SKM-1 treated with dmso at 0.1 percent for 144 hours (cell line): ENCODE results near the gene PMEPA1.

Source experiments
- DNase-seq: peaks from one replicate; lab custom pipeline; 2025; ENCODE audit not compliant: unreplicated experiment; lab: John Stamatoyannopoulos, UW

Gene PMEPA1

DNA sequence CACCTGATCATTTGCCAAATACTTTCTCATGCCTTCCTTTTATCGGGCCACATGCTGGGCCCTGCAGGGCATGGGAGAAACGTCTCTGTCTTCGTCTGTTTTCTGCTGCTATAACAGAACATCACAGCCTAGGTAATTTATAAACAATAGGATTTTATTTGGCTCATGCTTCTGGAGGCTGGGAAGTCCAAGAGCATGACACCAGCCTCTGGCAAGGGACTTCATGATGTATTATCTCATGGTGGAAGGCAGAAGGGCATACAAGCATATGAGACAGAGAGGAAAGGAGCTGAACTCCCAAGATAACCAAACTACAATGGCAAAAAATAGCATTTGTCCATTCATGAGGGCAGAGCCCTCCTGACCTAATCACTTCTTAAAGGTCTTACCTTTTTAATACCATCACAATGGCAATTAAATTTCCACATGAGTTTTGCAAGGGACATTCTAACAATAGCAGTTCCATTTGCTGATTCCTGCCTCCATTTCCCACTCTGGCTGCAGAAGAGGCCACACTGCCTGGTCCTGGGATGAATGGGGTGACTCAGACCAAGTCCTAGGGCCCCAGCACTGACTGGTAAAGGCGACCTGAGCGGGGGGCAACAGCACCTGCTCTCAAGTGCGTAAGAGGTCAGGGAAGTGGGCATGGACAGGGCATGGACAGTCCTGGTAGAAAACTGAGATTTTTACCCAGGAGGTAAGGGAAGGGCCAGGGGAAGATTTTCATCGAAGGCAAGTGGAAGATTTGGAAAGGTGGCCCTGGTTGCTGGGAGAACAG is 84.4 kb downstream of the PMEPA1 start:
- DNase-seq: no peak

DNA sequence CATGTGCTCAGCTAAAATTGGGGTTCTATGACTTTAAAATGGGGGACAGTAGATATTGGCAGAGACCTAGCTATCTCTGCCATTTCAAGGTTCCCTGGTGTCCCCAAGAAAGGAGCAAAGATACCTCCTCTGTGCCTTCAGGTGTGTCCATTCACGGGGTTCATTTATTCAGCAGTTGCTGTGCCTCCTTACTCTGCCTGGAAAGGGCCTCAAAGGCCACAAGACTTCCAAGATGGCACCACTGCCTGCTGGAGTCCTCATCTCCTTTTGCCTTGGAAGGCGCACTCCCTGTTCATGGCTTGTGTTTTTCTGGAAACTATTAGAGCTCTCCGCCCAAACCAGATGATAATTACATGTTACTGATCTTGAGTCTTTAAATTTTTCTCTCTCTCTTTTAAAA is 85.7 kb downstream of the PMEPA1 start:
- no peak for DNase-seq

DNA sequence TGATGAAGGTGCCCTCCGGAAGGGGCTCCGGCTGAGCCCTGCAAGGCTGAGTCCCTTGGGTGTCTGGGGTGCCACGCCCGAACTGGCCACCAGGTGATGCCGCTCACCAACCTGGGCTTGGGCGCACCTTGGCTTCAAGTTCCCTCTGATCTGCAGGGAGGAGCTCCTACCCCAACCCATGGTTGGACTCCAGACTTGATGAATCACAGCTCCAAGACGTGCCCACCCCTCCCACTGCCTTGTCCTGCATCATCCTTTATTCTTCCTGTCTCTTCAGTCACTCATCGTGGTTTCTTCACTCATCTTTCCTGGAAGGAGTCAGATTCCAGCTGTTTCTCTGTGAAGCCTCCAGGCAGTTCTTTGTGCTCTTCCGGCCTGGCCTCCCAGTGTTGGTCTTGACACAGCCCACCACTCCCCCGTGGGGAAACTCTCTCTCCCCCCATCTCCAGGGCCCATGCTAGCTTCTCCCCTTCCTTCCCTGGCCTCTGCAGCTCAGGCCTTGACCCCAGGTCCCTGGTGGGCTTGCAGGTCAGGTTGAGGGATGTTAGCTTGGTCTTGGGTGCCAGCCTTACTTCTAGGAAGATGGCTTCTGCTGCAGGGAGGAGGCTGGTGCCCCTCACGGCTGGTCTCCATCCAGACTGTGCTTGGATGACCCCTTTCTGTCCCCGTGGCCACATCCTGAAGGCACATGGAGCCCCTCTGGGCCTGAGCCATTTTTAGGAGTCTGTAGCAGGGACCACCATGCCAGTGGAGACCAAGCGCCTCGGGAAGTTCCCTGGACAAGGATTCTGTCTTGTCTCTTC is 87.0 kb downstream of the PMEPA1 start:
- peak; percentile 3 for DNase-seq

DNA sequence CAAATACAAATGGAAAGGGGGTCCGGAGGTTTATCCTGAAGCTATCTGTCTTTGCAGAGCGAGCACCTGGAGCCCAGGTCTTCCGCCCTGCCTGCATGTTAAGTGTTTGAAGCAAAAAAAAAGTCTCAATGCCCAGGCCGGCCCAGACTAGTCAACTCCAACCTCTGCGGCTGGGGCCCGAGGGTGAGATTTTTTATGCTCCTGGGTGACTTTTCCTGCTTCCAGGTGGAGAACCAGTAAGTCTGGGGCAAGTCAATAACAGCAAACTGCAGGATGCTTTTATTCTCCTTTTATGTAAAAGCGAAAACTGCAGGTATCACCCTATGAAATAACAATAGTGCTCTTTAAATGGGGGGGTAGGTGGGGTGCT is 87.6 kb downstream of the PMEPA1 start:
- DNase-seq: no peak

DNA sequence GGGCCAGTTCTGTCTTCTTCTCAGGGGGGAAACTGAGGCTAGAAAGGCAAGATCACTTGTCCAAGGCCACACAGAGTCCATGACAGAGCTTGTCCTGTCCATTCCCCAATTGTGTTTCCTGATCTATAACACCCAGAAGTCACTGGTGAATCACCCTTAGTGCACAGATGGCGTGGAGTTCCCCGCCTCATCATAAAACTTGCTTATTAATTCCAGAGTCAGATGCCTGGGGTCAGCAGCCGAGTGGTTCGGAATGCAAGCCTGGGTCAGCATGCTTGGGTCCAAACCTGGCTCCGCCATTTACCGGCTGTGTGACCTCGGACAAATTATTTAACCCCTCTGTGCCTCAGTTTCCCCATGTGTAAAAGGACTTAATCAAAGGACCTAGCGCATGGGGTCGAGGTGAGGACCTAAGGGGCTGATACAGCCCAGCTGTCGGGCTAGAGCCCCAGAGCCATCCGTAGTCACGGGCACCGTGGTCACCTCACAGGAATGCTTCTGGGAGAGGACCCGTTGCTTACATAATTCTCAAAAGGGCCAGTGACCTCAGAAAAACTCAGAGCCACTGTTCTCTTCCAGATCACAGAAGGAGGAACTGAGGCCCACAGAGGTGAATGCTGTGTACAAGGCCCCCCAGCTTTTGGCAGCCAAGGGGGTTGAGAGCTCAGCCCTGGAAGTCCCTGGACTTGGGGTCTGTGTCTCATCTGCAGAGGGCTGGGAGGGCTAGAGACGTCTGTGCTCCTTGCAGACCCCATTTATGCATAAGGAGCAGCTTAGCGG is 88.2 kb downstream of the PMEPA1 start:
- DNase-seq: no peak

DNA sequence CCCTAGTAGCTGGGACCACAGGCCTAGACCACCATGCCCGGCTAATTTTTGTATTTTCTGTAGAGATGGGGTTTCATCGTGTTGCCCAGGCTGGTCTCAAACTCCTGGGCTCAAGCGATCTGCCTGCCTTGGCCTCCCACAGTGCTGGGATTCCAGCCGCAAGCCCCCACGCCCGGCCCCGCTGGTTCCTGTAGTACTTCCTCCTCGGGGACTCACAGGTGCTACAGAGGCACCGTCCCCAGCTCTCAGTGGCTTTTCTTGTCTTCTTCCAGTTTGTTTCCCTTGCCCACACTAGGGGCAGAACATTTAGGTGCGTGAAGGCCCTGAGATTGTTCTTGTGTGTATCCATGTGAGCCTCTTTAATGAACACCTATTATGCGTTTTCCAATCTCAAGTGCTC is 88.8 kb downstream of the PMEPA1 start:
- DNase-seq: no peak

DNA sequence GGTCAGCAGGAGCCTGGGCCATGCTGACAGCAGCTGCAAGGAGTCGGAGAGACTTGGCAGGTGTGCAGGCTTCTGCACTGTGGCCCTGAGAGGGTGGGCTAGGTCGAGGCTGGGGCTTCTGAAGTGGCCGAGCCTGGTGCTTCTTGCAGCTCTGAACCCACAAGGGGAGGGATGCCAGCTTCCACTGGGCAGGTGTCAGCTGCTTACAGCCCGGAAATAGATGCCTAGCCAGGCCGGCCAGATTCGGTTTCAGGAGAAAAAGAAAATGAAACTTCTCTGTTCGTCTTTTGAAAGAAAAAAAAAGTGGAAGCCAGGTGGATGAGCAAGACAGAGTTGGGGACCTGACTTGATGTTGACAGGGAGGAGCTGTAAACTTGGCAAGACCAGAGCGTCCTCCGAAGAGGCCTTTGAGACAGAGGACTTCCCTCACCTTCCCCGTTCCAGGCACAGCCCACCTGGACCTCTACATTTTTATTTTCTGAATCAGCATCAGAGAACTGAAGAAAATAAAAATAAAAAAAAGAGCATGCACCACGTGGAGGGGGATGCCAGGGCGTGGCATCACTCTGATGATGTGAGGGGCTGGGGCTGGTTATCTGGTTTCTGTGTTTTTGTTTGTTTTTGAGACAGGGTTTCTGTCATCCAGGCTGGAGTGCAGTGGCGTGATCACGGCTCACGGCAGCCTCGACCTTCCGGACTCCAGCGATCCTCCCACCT is 89.4 kb downstream of the PMEPA1 start, which contains the start of gene ZBP1:
Gene ZBP1 (minus strand): TSS at position 153 of the 717 bp plus-strand sequence. CDS start 131 bp downstream, at position 22.
- DNase-seq: no peak

DNA sequence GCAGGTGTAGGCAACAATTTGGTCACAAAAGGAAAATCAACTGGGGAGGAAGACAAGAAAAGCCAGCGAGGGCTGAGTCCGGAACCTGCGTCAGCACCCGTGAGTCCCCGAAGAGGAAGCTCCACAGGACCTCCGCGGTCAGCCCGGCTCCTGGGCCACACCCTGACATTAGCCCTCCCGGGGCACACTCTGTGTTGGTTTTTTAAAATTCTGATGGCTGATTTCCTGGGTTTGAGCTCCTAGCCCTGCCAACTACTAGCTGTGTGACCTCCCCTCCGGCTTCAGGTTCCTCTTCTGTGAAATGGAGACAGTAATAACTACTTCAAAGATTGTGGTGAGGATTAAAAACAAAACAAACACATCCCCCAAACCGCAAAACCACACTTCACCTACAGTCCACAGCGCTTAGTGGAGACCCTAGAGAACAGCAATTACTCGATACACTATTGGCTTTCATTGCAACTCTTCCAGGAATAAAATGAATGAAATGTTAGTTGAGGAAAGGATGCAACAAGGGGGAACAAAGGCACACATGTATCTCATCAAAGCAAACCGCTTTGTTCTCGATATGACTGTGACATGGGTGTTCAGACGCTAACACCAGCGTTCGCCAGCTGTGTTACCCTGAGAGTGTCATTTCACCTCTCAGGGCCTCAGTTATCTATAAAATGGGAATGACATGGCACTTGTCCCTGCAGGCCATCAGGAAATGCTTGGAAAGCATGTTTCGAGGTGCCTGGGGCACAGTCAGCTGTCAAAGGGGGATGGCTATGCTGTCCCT is 90.6 kb downstream of the PMEPA1 start:
- peak; percentile 17 for DNase-seq

DNA sequence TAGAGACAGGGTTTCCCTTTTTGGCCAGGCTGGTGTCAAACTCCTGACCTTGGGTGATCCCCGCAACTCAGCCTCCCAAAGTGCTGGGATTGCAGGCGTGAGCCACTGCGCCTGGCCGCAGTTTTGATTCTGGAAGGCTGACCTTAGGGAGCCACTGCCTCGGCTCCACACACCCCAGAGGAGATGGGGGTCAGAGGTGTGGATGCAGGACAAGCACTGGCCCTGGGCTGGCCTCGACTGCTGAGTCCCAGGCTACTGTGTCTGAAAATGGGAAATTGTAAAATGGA is 91.1 kb downstream of the PMEPA1 start:
- no peak for DNase-seq

DNA sequence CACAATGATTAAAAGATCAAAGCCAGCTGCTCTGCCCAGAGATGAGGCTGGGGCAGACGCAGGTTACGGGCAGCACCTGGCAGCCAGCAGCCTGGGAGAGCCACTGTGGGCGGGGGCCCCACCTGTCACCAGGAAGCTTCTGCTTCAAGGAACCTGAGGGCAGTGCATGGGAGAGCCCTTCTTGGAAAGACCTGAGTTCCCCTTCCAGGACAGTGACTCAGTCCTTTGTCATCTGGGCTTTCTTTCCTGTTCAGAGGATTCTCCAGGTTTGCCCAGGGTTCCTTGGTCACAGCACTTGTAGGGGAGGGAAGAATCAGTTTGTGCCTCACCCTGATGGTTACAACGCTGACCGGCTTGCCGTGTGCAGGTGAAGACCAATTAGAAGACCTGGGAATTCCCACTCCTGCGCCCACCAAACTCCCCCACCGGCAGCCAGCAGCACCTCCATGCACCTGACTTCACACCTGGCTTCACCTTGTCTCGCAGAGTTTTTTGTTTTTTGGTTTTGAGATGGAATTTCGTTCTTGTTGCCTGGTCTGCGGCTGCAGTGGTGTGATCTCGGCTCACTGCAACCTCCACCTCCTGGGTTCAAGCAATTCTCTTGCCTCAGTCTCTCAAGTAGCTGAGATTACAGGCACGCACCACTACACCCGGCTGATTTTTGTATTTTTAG is 91.6 kb downstream of the PMEPA1 start:
- no peak for DNase-seq

DNA sequence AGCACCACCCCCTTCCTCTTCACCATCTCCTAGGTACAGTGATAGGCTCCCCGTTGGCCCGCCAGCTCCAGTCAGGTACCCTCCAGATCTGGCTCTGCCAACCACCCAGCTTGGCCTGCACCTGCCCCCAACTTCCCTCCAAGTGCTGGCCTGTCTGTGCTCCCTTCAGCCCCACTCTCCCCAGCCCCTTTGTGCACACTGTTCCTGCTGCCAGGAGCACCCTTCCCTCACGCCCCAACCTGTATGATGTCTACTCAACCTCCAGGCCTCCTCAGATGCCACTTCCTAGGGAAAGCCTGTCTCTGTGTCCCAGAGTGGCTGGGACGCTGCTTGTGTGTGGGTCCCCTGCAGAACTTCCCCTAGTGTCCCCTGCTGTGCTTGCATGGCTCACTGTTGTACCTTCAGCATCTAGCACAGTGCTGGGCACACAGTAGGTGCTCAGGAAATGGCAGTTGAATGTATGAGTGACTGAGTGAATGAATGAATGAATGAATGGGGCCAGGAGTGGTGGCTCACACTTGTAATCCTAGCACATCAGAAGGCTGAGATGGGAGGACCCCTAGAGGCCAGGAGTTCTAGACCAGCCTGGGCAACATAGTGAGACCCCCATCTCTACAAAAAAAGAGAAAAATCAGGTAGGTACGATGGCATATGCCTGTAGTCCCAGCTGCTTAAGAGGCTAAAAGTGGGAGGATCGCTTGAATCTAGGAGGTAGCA is 92.6 kb downstream of the PMEPA1 start:
- DNase-seq: no peak

DNA sequence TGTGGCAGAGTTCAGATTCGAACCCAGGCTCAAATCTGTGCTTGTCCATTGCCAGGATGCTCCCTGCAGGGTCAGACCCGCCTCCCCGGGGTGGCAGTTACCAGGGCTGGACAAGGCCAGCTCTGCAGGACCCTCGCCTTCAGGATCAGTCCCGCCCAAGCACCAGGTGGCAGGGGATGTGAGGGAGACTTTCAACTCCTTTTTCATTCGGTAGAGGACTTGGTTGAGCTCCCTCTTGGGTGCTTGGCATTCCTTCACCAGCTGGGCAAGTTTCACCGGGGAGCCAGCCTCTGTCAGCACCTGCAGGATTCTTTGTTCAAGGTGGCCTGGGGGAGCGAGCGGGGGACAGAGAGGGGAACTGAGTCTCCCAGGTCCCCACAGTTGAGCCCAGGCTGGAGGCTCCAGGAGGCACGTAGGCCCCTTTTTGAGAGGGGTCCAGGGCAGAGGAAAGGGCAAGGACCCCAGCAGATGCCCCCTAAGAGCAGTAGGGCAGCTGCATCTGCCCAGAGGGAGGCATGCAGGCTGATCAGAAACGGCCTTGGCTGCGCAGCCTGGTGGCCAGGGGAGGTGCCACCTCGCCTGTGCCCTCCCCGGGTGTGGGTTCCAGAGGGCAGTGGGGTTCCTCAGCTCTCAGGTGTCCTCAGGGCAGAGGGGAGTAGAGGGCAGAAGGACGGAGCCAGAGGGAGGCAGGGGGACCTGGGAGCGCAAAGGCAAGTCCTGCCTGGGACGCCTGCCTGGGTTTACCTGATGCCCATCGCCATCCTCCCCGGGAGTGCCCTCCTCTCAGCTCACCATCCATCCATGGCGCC is 93.5 kb downstream of the PMEPA1 start:
- DNase-seq: no peak

DNA sequence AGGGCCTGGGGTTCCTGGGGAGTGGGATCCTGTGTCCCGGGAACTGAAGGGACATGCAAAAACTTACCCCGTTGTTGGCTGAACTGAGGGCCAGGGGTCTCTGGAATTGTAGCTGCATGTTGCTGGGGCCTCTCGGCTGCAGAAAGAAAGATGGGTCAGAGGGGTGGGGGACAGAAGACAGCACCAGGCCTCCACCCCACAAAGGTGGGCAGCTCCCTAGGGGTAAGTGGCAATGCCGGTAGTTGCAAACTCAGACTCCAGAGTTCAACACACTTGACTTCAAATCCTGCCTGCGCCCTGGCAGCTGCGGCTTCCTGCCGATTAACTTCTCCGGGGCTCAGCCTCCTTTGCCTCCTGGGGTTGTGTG is 94.4 kb downstream of the PMEPA1 start:
- no peak for DNase-seq

DNA sequence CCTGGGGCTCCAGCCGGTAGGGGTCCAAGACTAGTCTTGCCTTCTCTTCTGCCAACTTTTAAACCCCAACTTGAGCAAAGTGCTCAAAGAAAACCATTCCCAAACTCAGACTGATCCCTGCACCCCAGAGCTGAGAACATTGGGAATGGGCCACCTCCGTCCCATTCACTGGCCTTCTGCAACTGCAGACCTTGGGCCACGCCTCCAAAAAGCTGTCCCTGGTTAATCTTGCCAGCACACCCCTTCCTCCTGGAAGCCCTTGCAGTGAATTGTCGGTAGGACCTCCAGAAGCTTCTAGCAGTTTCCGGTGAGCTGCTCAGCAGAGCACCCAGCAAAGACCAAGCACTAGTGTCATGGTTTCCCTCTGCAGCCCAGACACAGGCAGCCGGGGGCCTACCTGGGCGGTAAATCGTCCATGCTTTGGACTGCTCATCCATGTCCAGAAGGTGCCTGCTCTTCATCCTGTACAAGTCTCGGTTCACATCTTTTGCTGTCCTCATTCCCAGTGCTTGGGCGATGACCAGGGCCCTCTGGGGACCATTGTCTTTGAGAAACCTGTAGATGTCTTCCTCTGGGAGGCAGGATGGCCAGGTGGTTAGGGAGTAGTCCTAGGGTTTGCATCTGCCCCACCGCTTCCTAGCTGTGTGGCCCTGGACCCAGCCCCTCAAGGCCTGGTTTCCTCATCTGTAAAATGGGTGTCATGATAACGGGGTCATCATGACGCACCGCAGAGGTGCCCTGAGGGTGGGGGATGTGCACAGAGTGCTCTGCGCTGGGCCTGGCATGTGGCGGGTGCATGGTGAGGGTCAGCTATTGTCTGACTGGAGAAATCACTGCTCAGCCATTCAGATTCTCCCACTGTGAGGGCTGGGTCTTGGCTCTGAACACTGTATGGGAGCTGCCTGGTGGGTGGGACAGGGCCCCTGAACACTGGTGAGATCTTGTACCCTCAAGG is 95.0 kb downstream of the PMEPA1 start:
- no peak for DNase-seq

DNA sequence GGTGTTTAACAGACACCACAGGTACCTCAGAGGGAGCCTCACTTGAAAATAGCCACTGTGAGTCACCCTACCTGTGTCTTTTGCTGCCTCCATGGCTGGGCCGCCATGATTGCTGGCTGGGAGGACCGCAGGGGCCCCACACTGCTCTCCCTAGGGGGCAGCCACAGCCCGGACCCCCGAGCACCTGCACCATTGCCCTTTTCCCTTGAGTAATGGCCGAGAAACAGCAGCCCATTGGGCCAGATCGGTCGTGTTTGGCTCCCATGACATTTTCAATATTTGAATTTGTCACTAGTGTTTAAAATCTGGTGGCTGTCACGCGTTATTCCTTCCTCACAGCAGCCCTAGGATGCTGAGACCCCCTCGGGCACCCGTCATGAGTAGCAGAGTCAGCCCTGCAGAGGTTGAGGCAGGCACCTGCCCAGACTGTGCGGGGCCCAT is 96.3 kb downstream of the PMEPA1 start:
- no peak for DNase-seq

DNA sequence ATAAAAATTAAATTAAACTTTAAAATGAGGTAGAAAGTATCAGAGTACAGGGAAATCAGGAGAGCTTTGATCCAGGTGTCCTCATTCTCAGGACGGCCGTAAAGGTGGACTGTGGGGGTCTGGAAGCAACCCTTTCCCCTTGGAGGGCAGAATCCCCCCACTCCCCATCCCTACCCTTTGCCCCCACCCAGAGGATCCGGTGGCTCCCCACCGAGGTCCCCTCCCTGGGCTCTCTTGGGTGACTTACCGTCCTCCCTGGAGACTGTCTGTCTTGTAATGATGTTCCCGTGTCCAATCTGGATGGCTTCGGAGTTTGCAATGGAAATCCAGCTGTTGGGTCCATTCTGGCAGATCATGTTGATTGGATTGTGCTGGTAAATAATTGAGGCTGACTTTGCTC is 96.9 kb downstream of the PMEPA1 start:
- DNase-seq: no peak

DNA sequence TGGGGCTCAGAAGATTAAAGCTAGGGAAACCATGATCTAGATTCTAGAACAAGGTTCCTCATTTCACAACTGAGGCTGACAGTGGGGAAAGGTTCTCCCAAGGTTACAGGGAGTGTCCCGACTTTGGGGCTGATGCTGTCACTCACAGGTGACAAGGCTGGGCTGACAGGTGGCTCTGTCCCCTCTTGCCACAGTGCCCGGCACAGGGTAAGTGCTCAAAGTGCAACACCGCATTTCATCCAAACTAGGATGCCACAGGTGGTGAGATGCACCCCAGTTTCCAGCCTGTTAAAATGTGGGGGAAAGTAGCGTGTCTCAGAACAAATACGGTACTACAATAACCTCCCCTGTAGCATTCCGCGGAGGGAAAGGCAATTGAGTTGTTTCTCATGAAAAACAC is 97.4 kb downstream of the PMEPA1 start:
- DNase-seq: no peak
